Head of caudate nucleus (tissue), 42 donors: ENCODE measurements around the gene CBFA2T3.
A peak's percentile ranks its signal among the peaks of the same experiment; 100 is the strongest.

Source experiments
- DNase-seq, 42 donors: peaks; one replicate each; pipeline versions ENCODE4 v3.0.0 to v3.0.0-alpha.2; 2020 to 2021; ENCODE audit warnings: mixed read lengths in 7 of 42
- intact Hi-C: fragments of 100-400 bp; cut with DNase I; formaldehyde crosslinking; loops from one replicate; pipeline ENCODE4 v1.15.0; 2022

The CBFA2T3 gene

DNA sequence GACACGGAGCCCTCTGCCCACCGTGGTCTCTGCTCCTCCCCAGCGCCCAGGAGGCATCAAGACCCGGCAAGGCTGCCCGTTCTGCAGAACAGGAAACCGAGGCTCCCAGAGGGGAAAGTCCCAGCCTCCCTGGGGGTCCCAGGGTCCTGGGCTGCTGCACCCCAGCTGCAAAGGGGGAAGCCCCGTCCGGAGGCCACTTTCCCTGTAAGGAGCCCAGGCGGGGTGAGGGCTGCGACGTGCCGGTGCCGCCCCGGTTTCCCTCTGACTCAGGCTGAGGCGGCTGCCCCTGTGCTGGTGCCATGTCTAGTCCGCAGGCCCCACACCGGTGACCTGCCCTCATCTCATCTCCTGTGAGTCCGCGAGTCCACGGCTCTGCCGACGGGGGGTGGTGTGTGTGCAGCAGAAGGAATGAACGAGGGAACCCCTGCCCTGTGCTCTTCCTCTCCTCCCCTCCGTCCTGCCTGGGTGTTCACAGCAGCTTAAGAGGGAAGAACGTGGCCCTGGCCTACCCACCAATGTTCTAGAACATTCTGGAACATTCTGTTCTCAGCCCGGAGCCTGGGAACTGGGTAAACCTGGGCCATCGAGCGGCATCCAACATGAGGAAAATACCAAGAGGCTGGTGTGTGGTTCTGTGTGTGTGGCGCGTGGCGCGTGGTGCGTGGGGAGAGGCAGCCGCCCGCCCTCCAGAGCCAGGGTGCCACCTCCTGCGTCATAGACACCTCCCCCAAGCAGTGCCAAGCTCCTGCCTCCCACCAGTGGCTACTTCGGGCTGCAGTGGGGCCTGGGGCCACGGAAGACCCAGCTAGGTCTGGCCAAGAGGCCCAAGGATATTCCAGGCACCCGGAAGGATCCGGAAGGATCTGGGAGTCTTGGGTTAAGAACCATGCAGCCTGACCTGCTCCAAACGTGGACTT is 7.0 kb upstream of the CBFA2T3 start:
- intact Hi-C loops, result no loop called here
- no peak for DNase-seq

DNA sequence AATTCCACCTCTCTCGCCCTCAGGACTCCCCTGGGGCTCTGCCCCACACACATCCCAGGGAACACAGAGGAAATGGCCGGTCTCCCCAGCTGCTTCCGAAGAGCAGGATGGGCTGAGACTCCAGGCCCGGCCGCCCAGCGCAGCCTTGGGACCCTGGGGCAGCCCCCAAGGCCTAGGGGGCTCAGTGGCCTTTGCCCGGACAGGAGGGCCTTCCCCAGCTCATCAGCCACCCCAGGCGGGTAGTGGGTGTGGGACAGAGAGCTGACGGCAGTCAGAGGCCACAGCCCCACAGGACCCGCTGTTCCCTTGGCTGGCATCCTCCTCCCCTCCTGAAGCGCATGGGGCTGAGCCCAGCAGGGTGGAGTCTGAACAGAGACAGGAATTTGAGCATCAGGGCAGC is 6.2 kb upstream of the CBFA2T3 start:
- DNase-seq, result no peak
- intact Hi-C loops, result no loop called here

DNA sequence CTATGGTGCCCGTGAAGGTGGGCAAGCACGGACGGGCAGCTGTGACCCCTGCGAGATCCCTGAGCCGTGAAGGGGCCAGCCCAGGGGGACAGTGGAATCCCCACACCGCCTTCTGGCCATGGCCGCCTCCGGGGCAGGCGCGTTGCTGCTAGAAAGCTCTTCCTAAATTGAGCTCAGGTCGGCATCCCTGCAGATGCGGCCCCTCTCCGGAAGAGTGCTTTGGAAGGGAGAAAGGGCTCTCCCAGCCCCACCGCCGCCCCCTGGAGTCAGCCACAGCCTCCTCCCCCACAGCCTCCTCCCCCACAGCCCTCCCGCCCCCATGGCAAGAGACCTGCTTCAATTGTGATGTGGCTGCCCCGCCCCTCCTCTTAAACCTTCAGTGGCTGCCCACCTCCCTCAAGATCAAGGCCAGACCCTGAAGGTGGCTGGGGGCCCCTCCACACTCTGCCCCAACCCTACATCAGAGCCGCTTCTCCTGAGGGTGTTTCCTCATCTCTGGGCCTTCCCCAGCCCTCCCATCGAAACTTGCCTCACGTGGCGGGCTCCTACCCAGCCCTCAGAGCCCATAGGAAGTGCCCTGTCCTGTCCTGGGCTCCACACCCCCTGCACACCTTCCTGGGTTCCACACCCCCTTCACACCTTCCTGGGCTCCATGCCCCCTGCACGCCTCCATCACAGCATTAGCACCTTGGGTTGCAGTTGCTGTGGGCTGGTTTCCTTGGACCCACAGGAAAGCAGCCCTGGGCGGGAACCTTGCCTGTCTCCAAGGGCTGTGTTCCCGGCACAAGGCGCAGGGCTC is 5.5 kb upstream of the CBFA2T3 start:
- intact Hi-C loops, result no loop called here
- no peak for DNase-seq

DNA sequence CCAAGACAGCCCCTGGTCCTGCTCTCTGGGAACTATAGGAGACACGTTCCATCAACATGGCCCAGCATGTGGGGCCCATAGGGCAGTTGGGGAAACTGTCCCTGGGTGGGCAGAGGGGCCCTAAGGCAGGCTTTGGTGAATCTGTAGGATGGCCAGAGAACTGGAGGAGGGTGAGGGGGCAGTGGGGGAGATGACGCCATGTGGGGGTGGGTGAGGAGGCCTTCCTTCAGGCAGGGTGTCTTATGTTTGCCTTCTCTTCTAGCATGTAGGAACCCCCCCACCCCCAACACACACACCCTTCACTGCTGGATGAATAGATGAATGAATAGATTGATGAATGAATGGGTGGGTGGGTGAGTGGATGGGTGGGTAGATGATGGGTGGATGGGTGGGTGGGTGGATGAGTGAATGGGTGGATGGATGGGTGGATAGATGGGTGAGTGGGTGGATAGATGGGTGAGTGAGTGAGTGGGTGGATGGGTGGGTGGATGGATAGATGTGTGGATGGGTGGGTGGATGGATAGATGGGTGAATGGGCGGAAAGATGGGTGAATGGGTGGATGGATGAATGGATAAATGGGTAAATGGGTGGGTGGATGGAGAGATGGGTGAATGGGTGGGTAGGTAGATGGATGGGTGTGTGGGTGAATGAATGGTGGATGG is 2.5 kb upstream of the CBFA2T3 start:
- no peak for DNase-seq
- intact Hi-C loops, result no loop called here

DNA sequence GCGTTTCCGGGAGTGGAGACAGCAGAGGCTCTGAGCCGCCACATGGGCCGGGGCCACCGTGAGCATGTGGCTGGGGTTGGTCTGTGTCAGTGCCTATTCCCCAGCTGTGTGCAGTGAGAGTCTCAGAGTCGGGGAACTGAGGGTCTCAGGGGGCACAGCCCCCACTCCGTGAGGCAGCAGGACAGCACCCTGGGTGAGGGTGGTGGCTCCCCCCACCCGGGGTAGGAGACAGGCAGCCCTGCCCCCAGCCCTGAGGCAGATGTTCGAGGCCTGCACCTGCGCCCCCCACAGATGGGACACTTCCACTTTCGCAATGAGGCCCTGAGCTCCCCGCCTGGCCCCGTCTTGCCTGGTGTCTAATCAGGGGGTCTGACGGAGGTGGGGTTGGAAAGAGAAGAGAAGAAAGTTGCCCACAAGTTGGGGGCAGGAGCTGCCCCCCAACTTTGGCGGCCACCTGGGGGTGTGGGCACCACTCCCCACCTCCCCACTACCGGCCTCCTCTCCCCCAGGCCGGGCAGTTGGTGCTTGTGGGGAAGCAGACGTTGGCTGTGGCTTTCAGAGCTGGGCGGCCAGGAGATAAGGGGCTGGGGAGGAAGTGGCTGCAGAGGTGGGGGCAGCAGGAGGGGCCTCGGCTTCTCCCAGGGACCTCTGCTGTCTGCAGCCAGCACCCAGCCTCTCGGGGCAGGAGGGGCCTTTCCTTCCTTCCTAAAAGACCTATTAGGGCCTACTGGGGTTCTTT is 1.8 kb upstream of the CBFA2T3 start:
- DNase-seq, result peak in 12 of 42 donors; percentile 3 to 45 (median 24)
- intact Hi-C loops, result no loop called here

DNA sequence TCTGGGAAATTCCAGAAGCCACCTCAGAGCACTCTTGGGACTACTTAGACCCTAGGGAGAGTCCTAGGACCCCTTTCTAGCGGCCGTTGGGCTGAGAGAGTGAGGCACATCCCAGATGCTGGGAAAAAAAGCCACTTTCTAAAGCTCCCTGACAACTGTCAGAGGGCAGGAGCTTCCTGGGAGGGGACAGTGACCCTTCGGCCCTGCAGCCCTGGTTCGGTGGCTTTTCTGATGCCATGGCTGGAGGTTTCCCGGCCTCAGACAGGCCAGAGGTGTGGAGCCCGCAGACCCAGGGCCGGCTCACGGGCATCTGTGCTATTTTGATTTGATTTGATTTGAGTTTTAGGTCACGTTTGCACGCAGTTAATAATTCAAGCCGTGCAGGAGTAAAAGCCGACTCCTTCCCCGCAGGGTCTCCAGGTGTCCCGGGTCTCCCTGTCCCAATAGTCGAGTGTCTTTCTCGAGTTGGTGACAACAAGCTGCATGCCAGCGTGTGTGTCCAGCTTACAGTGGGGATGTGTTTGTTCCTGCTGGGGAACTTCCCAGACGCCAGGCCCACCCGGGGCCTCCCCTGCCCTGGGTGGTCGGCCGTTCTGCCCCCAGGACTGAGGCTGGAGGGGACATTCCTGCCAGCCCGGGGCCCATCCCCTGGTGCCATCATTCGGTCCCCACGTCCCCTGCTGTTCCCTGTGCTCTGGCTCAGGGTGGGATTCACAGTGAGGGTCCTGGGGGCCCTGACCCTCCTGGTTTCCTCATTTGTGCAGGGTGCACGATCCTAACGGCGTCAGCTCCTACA is 1.0 kb upstream of the CBFA2T3 start:
- no peak for DNase-seq
- intact Hi-C loops, result no loop called here

DNA sequence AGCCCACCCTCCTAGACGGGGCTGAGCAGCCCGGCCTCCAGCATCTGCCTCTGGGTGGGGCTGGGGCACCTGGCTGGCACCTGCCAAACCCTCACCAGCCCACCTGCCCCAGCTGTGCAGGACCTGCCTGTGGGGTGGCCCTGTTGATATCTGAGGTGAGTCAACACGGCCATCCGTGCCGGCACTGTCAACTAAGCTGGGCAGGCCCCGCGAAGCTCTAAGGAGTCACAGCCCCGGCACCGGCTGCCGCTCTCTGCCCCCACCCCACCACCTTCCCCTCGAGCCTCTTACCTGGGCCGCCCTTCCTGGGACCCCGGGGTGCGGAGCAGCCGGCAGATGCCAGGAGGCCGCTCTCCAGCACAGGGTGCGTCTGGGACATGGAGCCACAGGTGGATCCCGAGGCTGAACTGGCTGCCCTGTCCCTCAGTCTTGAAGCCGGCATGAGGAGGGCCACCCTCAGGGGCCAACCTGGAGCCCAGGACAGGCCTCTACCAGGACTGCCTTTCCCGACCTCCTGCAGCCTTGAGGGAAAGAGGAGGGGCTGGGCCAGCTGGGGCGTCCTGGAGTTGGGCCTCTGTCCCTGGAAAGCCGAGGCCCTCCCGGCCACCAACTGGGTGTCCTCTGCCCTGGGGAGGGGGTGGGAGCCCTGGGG is 515 bp downstream of the CBFA2T3 start:
- intact Hi-C loops, result no loop called here

DNA sequence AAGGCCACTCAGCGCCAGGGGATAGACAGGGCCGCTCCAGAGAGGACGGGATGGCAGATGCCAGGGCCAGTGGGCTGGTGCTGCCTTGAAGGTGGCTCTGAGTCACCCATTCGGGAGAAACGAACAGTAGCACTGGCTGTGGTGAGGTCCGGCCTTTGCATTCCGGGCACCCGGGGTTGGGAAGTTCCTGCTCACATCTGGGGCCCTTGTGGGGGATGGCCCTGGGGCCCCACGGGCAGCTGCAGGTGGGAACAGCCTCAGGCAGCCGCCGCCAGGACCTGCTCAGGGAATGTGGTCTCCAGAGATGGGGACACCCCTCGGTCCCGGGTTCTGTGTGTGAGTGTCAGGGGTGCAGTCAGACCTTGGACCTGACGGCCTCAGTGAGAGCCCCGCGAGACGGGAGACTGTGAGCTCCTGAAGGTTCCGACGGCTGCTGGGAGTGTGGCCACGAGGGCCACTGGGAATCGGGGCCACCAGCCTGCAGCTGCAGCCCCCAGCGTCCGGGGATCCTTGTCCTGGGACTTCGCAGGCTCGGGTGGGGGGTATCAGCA is 1.4 kb downstream of the CBFA2T3 start:
- intact Hi-C loops, result no loop called here
- DNase-seq, result no peak

More for the DNA sequence above, 515 bp downstream of the CBFA2T3 start:
- no peak for DNase-seq

DNA sequence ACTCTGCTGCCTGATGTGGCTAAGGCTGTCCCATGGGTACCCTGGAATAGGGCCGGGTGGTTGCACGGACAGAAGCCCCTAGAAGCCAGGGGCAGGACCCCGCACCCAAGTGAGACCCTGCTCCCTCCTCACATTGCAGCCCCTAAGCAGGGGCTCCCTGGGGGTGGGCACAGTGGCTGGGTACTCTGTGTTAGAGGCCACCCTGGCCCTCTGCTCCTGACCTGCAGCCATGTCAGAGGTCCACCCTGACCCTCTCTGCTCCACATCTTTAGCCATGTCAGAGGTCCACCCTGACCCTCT is 2.1 kb downstream of the CBFA2T3 start:
- DNase-seq, result no peak
- intact Hi-C loops, result no loop called here

DNA sequence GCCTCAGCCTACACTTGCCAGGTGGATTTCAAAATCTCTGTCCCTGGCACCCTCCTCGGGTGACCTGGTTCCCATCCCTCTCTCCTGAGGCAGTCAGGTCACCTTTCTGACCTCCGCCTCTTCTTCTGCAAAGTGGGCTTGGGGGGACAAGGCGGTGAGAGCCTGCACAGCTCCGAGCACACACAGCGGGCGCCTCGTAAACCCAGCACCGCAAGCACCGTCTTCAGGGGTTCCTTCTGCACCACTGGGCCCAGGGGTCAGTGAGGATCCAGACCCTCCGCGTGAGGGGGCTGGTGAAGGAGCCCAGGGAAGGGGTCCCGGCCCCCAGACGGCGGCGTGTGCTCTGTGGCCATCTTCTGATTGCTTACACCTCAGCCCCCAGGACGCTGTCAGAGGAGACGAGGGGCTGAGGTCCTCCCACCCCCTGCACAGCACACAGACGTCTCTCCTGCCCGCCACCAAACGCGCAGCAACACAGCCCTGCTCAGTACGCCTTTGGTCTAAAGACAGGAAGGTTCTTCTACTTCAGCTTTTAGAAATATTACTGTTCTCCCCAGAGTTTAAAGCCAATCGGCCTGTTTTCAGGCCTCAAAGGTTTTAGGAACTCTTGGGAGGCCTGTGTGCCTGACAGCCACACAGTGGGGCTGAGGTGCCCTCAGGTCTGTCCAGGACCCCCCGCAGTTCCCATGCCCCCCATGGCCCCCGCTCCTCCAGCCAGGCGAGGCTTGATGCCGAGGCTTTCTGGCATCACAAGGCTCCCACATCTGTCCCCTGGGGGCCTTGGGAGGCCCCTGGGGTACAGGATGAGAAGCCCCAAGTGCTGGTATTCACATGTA is 2.7 kb downstream of the CBFA2T3 start:
- intact Hi-C loops, result no loop called here
- DNase-seq, result no peak

DNA sequence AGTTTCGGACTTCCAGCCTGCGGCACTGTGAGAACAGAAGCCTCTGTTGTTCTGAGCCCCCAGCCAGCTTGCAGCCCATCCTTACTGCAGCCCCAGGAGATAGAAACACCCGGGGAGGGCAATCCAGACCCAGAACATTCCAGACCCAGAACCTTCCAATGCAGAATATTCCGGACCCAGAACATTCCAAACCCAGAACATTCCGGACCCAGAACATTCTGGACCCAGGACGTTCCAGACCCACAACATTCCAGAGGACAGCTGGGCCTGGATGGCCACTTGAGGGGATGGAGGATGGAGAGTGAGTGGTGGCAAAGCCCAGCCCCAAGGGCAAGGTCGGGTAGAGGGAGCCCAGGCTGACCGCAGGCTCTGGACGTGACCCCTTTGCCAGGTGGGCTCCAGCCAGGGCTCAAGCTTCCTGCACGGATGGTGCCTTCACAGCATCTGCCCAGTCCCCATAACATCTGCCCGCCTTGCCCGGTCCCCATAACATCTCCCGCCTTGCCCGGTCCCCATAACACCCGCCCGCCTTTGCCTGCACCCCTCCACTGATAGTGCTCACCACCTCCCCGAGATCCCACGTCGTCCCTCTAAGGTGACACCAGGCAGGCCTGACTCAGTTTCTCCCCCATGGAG is 3.5 kb downstream of the CBFA2T3 start:
- no peak for DNase-seq
- intact Hi-C loops, result no loop called here

DNA sequence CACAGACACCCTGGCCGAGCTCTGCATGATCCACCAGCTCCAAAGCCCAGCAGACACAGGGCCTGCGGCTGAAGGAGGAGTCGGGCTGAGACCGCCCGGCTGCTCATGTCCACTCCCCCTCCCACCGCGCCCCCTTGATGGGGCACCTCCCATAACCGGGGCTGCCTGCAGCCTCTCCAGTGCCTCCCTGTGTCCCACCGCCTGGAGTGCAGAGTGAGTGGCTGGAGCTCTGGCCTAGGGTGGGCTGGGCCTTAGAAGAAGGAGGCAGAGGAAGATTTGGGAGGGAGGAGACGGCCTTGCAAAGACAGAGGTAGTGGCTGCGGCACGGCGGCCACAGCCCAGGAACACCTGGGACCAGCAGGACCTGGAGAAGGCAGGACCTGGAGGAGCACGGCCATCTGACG is 4.0 kb downstream of the CBFA2T3 start:
- intact Hi-C loops, result no loop called here
- no peak for DNase-seq

DNA sequence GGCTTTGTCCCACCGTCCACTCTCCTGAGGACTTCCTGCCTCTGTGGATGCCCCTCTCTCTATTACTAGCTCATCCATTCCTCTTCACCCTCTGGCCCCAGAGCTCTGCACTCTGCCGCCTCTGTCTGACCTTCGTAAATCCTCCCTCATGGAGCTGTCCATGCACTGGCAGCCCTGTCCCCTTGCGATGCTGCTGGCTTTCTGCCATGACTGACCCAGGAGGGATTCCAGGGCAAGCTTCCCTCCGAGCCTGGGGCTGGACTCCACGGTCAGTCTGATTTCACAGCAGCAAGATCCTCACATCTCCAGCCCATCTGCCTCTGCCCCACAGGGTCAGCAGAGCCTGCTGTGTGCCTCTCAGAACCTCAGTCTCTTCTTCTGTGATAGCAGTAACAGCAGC is 4.7 kb downstream of the CBFA2T3 start:
- intact Hi-C loops, result no loop called here
- DNase-seq, result no peak

DNA sequence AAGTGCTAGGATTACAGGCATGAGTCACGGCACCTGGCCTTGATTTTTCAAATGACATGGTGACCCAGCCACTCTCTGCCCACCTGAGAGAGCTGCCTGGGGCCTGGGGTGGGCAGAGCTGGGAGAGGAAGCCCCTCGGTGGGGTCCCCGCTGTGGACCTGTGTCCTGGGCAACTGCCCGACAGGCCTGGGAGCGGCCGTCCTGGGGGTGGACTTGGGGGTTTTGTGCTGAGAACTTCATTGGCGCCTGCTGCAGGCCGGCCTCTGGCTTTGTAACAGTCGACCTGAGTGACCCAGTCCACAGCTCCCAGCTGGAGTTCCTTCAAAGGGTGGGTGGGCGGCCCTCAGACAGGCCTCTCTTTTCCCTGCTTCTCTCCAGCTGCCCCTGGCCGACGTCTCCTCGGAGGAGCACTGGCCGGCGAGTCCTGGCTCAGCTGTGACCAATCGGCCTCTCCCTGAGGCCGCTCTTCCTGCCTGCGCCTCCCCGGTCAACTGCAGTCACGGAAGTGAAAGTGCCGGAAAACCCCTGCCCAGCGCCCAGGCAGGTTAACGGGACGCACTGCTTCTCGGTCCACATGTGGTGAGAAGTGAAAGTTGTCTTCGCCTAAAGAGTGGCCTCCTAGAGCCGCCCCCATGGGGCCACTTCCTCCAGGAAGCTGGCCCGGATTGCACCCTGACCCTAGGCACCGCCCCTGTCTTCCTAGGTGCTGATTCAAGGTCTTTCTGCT is 5.5 kb downstream of the CBFA2T3 start:
- intact Hi-C loops, result no loop called here
- peak in 19 of 42 donors; percentile 3 to 54 (median 32) for DNase-seq

DNA sequence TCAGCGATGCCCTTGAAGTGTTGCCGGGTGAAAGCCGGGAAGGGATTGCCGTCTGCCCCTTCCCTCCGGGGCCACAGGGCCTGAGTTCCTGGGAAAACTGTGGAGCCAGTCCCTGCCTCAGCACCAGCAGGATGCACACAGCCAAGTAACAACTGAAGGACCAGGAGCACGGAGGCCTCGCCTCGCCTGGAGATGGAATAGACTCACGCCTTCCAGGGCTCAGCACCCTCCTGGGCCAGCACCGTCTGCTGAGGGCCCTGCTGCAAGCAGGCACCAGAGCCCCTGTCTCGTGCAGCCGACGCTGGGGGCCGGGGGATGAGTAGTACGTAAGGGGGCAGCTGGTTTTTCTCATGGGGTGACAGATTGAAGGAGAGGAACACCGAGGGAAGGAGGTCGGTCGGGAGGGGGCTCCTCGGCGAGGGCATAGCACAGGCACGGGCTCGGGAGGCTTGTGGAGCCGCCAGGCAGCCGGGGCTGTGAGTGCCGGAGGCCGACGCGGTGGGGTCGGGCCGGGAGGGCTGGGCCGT is 6.4 kb downstream of the CBFA2T3 start:
- intact Hi-C loops, result no loop called here
- DNase-seq, result no peak

DNA sequence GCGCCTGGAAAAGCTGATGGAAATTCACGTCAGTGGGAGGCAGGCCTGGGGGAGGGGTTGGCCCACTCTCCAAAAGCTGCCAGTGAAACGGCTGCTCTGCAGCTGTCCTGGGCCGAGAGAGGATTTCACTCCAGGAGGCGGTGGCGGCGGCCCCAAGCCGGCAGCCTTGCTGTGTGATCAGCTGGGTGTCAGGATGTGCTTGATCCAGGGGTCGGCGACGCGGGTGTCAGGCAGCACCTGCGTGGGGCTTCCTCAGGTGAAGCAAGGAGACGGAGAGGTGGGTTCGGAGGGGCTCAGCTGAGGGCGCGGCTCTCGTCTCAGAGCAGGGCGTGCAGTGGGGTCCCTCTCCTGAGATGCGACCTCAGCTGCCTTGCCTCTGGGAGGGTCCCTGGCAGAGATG is 7.0 kb downstream of the CBFA2T3 start:
- intact Hi-C loops, result no loop called here

More for the DNA sequence above, 7.0 kb downstream of the CBFA2T3 start:
- DNase-seq, result no peak
